ENCODE results near the gene MS4A10. TPM values are rescaled to one million over a fixed set of nuclear protein-coding genes. Genes with fewer than 3 reads are reported as not detected.
"Not testable (repeated sequence)": the region's sequence is repeated elsewhere in the genome, so short reads cannot be mapped to it uniquely, and the experiment has no call there.

The MS4A10 gene
- not detected for total RNA-seq

GRCh38 chr11:60785136-60785535 is at the start of gene MS4A10:
Gene MS4A10, plus strand, starts transcription at chr11:60785333. Its CDS starts 5,003 bp downstream, at chr11:60790336.
- no peak for ATAC-seq

GRCh38 chr11:60739114-60739513 is 46.0 kb upstream of the MS4A10 start:
- ATAC-seq, result no peak

DNA sequence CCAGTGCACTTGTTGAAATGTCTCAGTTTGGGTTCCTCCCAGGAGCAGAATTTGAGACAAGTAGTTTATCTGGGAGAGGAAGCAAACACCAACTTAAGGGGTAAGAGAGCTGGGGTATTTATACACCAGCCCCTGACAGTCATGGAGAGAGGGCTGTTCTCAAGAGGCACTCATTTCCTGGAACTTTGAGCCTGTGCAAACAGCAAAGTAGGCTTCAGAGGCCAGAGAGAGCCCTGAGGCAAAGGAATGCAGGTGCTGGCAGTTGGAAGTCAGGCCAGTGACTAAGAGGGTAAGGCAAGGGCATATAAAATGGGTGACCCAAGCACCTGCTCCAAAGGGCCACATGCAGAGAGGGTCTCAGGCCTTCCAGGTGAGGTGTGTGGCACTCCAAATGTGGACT is 44.6 kb upstream of the MS4A10 start:
- no peak for ATAC-seq

- ATAC-seq, result no peak
Measured at GRCh38 chr11:60741421-60741820, 43.7 kb upstream of the MS4A10 start.

- ATAC-seq, result no peak
Measured at GRCh38 chr11:60743058-60743457, 42.1 kb upstream of the MS4A10 start.

DNA sequence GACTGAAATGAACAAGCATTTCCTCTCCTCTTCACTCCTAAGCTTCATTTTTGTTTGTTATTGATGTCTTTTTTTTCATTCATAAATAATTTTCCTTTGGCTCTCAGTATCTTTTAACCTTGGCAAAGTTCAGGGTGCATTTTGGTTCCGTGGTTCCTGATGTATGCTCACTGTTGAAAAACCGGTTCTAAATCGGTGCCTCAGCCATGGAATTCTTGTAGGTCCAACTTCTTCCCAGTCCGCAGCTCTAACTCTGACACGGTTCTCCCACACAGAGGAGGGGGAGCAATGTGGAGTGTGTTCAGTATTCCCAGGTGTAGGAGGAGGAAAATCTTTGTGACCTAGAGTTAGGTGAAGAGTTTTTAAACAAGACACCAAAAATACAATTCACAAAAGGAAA is 41.0 kb upstream of the MS4A10 start:
- no peak for ATAC-seq

DNA sequence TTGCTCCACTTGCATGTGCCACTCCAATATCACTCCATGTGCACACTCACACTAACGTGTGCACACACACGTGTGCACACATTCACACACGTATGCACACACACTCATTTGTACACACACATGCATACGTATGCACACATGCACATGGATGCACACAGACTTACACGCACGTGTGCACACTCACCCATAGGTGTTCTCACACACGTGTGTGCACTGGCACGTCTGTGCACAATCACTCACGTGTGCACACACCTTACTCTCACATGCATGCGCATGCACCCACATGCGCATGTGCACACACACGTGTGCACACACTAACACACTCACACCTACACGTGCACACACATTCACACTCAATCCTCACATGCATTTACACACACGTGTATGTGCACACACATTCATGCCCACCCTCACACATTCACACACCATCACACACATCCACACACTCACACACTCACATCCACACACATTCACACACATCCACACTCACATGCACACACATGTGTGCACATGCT is 37.7 kb upstream of the MS4A10 start:
- ATAC-seq, result no peak

DNA sequence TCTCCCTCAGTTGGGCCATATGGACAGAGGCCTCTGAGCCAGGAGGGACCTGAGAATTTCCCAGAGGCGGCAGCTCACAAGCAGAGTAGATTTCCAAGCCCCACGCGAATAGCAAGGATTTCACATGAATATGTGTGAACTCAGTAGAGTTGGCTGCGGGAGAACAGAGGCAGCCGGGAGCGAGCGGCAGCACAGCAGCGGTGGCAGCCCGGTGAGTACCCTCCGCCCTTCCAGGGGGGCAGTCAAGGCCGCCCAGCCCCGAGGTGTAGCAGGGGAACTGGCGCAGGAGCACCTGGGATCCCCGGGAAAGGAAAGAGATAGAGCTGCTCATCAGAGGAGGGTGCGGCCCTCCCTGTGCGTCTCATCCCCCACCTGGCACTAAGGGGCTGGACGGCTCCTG is 36.9 kb upstream of the MS4A10 start:
- no peak for ATAC-seq

GRCh38 chr11:60748821-60749220 is 36.3 kb upstream of the MS4A10 start:
- no peak for ATAC-seq

GRCh38 chr11:60750911-60751310 is 34.2 kb upstream of the MS4A10 start:
- ATAC-seq, result no peak

GRCh38 chr11:60753309-60753708 is 31.8 kb upstream of the MS4A10 start:
- ATAC-seq, result no peak

DNA sequence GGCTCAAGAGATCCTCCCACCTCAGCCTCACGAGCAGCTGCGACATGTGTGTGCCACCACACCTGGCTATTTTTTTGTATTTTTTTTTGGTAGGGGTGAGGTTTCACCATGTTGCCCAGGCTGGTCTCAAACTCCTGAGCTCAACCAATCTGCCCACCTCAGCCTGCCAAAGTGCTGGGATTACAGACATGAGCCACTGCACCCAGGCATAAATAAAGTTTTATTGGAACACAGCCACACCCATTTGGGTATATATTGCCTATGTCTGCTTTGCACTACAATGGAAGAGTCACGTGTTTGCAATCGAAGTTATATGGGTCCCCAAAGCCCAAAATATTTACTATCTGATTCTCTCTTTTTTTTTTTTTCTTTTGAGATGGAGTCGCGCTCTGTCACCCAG is 30.2 kb upstream of the MS4A10 start:
- ATAC-seq, result no peak

GRCh38 chr11:60756307-60757032 is 28.7 kb upstream of the MS4A10 start, which contains the start of gene MS4A15:
Gene MS4A15, plus strand, starts transcription at chr11:60756867. Its CDS starts 6,867 bp downstream, at chr11:60763734.
- ATAC-seq, result no peak

GRCh38 chr11:60757231-60757800 is 27.8 kb upstream of the MS4A10 start:
- no peak for ATAC-seq

- not testable (repeated sequence) for ATAC-seq
Measured at GRCh38 chr11:60758671-60759070, 26.5 kb upstream of the MS4A10 start.

GRCh38 chr11:60759438-60760225 is 25.5 kb upstream of the MS4A10 start:
- ATAC-seq, result not testable (repeated sequence)

- no peak for ATAC-seq
Measured at GRCh38 chr11:60761436-60762190, 23.5 kb upstream of the MS4A10 start.

GRCh38 chr11:60762851-60763691 is 22.1 kb upstream of the MS4A10 start:
- ATAC-seq, result no peak

DNA sequence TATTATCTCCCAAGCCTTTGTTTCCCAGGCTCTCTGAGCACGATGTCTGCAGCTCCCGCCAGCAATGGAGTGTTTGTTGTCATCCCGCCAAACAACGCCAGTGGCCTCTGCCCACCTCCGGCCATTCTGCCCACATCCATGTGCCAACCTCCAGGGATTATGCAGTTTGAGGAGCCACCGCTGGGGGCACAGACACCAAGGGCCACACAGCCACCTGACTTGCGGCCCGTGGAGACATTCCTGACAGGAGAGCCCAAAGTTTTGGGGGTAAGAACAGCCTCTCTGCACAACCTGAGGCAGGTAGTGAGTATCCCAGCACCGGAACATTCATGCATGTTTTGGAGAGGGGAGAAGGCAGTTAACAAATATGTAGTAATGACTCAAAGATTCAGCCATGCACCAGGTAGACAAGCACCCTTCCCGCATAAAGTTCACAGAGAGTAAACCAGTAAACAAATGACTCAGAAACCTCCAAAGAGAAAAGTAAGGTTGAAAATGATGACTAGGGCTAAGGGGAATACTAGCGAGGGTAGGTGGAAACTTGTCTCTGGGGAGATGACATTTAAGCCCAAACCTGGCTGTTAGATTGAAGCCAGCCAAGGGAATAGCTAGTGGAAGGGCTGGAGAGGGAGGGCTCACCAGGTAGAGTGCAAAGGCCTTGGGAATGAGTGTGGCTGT is 21.3 kb upstream of the MS4A10 start:
- ATAC-seq, result no peak

- ATAC-seq, result no peak
Measured at GRCh38 chr11:60764879-60765278, 20.3 kb upstream of the MS4A10 start.

- ATAC-seq, result no peak
Measured at GRCh38 chr11:60765355-60765754, 19.8 kb upstream of the MS4A10 start.
